SK-N-SH (cell line): ENCODE measurements around the gene BRD3.

ENCODE experiments used
- RXRA ChIP-seq: IDR thresholded peaks from 2 replicates; pipeline ENCODE4 v1.4.0; 2012; ENCODE audit warnings: low read depth, mild to moderate bottlenecking, borderline replicate concordance
- TF ChIP-seq, protein P1 (sequence below): IDR thresholded peaks from 2 replicates; pipeline ENCODE4 v1.4.0; 2012; ENCODE audit warnings: low read depth, borderline replicate concordance

DNA sequence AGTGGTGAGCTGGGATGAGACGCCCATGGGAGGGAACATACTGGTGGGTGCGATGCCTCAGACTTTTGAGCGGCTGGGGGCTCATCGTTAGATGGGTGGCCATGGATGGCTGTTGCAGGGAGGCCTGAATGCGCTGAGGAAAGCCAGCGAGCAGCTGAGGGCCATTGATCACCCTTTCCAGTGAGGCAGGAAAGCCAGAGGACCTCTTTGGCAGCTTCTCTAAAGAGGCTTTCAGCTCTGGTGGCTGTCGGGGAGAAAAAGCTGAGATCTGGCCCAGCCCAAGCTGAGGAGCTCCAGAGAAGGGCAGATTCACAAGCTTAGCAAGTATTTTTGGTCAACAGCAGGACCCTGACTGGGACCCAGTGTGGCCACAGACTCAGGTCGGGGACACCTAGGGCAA, 62.4 kb downstream of the BRD3 start:
- TF ChIP-seq RXRA, result no peak
- TF ChIP-seq, protein P1, sequence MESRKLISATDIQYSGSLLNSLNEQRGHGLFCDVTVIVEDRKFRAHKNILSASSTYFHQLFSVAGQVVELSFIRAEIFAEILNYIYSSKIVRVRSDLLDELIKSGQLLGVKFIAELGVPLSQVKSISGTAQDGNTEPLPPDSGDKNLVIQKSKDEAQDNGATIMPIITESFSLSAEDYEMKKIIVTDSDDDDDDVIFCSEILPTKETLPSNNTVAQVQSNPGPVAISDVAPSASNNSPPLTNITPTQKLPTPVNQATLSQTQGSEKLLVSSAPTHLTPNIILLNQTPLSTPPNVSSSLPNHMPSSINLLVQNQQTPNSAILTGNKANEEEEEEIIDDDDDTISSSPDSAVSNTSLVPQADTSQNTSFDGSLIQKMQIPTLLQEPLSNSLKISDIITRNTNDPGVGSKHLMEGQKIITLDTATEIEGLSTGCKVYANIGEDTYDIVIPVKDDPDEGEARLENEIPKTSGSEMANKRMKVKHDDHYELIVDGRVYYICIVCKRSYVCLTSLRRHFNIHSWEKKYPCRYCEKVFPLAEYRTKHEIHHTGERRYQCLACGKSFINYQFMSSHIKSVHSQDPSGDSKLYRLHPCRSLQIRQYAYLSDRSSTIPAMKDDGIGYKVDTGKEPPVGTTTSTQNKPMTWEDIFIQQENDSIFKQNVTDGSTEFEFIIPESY, result no peak
